HFFc6 (cell line): ENCODE results near the gene REEP1. TPM values are rescaled to one million over a fixed set of nuclear protein-coding genes. Genes with fewer than 3 reads are reported as not detected.
A peak's percentile ranks its signal among the peaks of the same experiment; 100 is the strongest.

ENCODE experiments used
- DNase-seq: peaks from one replicate; pipeline ENCODE4 v3.0.0-alpha.2; 2018
- H3K27ac Mint-ChIP-seq: 2 replicates; pipeline ENCODE4 v1.8.0; 2020; ENCODE audit warnings: mild to moderate bottlenecking, mixed read lengths
- H3K27me3 Mint-ChIP-seq: 2 replicates; pipeline ENCODE4 v1.8.0; 2021; ENCODE audit warnings: mild to moderate bottlenecking, moderate library complexity, mixed read lengths; ENCODE audit not compliant: insufficient read depth
- H3K36me3 Mint-ChIP-seq: 2 replicates; pipeline ENCODE4 v1.8.0; 2021; ENCODE audit warnings: low read depth, mixed read lengths
- H3K4me1 Mint-ChIP-seq: 2 replicates; pipeline ENCODE4 v1.8.0; 2020; ENCODE audit warnings: low read depth, mixed read lengths
- H3K4me3 Mint-ChIP-seq: 2 replicates; pipeline ENCODE4 v1.8.0; 2020; ENCODE audit warnings: mild to moderate bottlenecking, moderate library complexity, mixed read lengths
- H3K9me3 Mint-ChIP-seq: 2 replicates; pipeline ENCODE4 v1.8.0; 2020; ENCODE audit warnings: mild to moderate bottlenecking, mixed read lengths
- CTCF ChIP-seq: fragments of 200-600 bp; sonication (generic); IDR thresholded peaks from 2 replicates; pipeline ENCODE4 v1.5.0; 2021; ENCODE audit warnings: antibody characterized with exemption, mild to moderate bottlenecking
- total RNA-seq, 6 experiments: library from RNA; stranded (reverse); fragmentation: NEBNext Ultra II Directional; extraction: Animal tissue kit (Norgen Biotek cat#: 25700); gene quantifications; 2 replicates in 1 of 6; 3 replicates in 5 of 6; pipeline ENCODE4 v1.2.3, GENCODE V29; 2021

Gene REEP1
- total RNA-seq, 6 experiments from 2014 or later = 0.07 to 0.23 (median 0.15) TPM

GRCh38 chr2:86301711-86302202, 35.7 kb downstream of the REEP1 start:
- H3K4me3 Mint-ChIP-seq = no peak overlapping the region
- DNase-seq = no peak

DNA sequence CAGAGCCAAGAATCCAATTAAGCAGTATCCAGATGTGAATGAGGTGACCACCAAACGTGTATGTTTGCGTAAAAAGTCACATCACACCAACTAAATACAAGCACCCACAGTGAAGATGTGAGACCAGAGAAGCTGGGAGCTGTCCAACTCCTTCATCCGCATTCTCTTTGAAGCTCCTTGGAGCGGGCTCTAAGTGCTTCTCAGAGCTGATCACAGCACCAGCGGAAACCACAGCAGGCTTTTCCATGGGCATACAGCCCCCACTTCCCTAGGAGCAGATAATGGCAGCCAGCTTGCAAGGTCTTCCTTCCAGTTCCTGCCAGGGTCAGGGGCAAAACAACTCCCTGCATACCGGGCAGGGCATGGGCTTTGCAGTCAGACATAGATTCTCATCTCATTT, 36.4 kb downstream of the REEP1 start:
- no peak for TF ChIP-seq CTCF
- Mint-ChIP-seq H3K27ac (no peak overlapping the region), H3K36me3 (no peaks in the 10 kb centered on the region), H3K4me3 (no peak overlapping the region), H3K27me3 (peaks cover 39% of the 10 kb centered on the region), H3K9me3 (no peaks in the 10 kb centered on the region), H3K4me1 (no peaks in the 10 kb centered on the region)
- peak; percentile 6 for DNase-seq

More at GRCh38 chr2:86301711-86302202, 35.7 kb downstream of the REEP1 start:
- no peak for TF ChIP-seq CTCF
- Mint-ChIP-seq H3K4me1 (no peaks in the 10 kb centered on the region), H3K27ac (no peak overlapping the region), H3K9me3 (no peaks in the 10 kb centered on the region), H3K36me3 (no peaks in the 10 kb centered on the region), H3K27me3 (peaks cover 44% of the 10 kb centered on the region)

- Mint-ChIP-seq H3K27me3 (peaks cover 36% of the 10 kb centered on the region), H3K4me1 (no peaks in the 10 kb centered on the region), H3K27ac (no peak overlapping the region), H3K9me3 (no peaks in the 10 kb centered on the region), H3K36me3 (no peaks in the 10 kb centered on the region), H3K4me3 (no peak overlapping the region)
- TF ChIP-seq CTCF = no peak
- no peak for DNase-seq
These were observed 36.9 kb downstream of the REEP1 start for GRCh38 chr2:86300496-86300895.

- Mint-ChIP-seq H3K27ac (no peak overlapping the region), H3K9me3 (no peaks in the 10 kb centered on the region), H3K27me3 (peaks cover 30% of the 10 kb centered on the region), H3K4me1 (no peaks in the 10 kb centered on the region), H3K4me3 (no peak overlapping the region), H3K36me3 (no peaks in the 10 kb centered on the region)
- peak; percentile 39 for DNase-seq
- peak; percentile 57 for TF ChIP-seq CTCF
These were observed 38.7 kb downstream of the REEP1 start for GRCh38 chr2:86298411-86299390.

- Mint-ChIP-seq H3K4me3 (no peak overlapping the region), H3K36me3 (no peaks in the 10 kb centered on the region), H3K4me1 (no peaks in the 10 kb centered on the region), H3K27ac (no peak overlapping the region), H3K27me3 (peaks cover 22% of the 10 kb centered on the region), H3K9me3 (no peaks in the 10 kb centered on the region)
- peak; percentile 43; the same call in 1 of the 2 replicates for TF ChIP-seq CTCF
- DNase-seq = no peak
These were observed 39.9 kb downstream of the REEP1 start for GRCh38 chr2:86297382-86298147.
